HepG2 (cell line): ENCODE measurements around the gene MYCBP2. TPM values are rescaled to one million over a fixed set of nuclear protein-coding genes. Genes with fewer than 3 reads are reported as not detected.
A peak's percentile ranks its signal among the peaks of the same experiment; 100 is the strongest.

Experiments used
- ARID4A ChIP-seq: sonication (generic); formaldehyde crosslinking; IDR thresholded peaks from 2 replicates; pipeline ENCODE4 v1.5.0; 2020; ENCODE audit warnings: mild to moderate bottlenecking, missing genetic modification reagents, borderline replicate concordance
- DMAP1 ChIP-seq: IDR thresholded peaks from 2 replicates; pipeline ENCODE4 v1.6.1; 2016
- HMG20B ChIP-seq: conservative IDR thresholded peaks from 2 replicates; pipeline ENCODE4 v1.6.1; 2016; ENCODE audit warnings: missing genetic modification reagents, missing compliant biosample characterization
- HNRNPK ChIP-seq: fragments of 200-400 bp; formaldehyde crosslinking; IDR thresholded peaks from 2 replicates; pipeline ENCODE4 v1.6.1; 2018; ENCODE audit warnings: low read length, low read depth, moderate library complexity, mild to moderate bottlenecking; ENCODE audit not compliant: poor library complexity, severe bottlenecking
- KAT7 ChIP-seq: IDR thresholded peaks from 2 replicates; pipeline ENCODE4 v1.6.1; 2018; ENCODE audit warnings: borderline replicate concordance, missing compliant biosample characterization
- KDM5A ChIP-seq: fragments of 200-600 bp; sonication (generic); IDR thresholded peaks from 2 replicates; pipeline ENCODE4 v1.7.0; 2018; ENCODE audit warnings: antibody characterized with exemption, mild to moderate bottlenecking, low read length, borderline replicate concordance
- KLF12 ChIP-seq: sonication (generic); formaldehyde crosslinking; IDR thresholded peaks from 2 replicates; pipeline ENCODE4 v1.4.0; 2020; ENCODE audit warnings: missing genetic modification reagents, borderline replicate concordance
- KMT2A ChIP-seq: sonication (generic); formaldehyde crosslinking; IDR thresholded peaks from 2 replicates; pipeline ENCODE4 v1.4.0; 2020; ENCODE audit warnings: missing genetic modification reagents
- MBNL3 ChIP-seq: fragments of 250-450 bp; sonication (Bioruptor Pico); conservative IDR thresholded peaks from 2 replicates; pipeline ENCODE4 v1.8.0; 2022; ENCODE audit warnings: mild to moderate bottlenecking, inconsistent platforms
- NPAS2 ChIP-seq: sonication (generic); formaldehyde crosslinking; IDR thresholded peaks from 2 replicates; pipeline ENCODE4 v1.8.0; 2022; ENCODE audit warnings: mild to moderate bottlenecking, missing genetic modification reagents, borderline replicate concordance
- POLR2A ChIP-seq, 2 experiments: IDR thresholded peaks; 2 replicates each; pipeline ENCODE4 v1.6.1; 2011; ENCODE audit warnings: low read depth in 2 of 2, low read length in 2 of 2, mild to moderate bottlenecking in 1 of 2, moderate library complexity in 1 of 2; ENCODE audit not compliant: insufficient read depth in 1 of 2
- SMAD9 ChIP-seq: sonication (generic); formaldehyde crosslinking; IDR thresholded peaks from 2 replicates; pipeline ENCODE4 v1.5.1; 2020; ENCODE audit warnings: mild to moderate bottlenecking, missing genetic modification reagents
- SP4 ChIP-seq: sonication (generic); formaldehyde crosslinking; IDR thresholded peaks from 2 replicates; pipeline ENCODE4 v1.8.1; 2023; ENCODE audit warnings: mild to moderate bottlenecking, missing genetic modification reagents
- TEAD3 ChIP-seq: optimal IDR thresholded peaks from 2 replicates; pipeline ENCODE3; 2016; ENCODE audit warnings: borderline replicate concordance
- ZNF275 ChIP-seq: sonication (generic); formaldehyde crosslinking; IDR thresholded peaks from 2 replicates; pipeline ENCODE4 v1.8.0; 2022; ENCODE audit warnings: missing genetic modification reagents, mild to moderate bottlenecking, inconsistent platforms, borderline replicate concordance
- ZNF414 ChIP-seq: sonication (generic); formaldehyde crosslinking; IDR thresholded peaks from 2 replicates; pipeline ENCODE4 v1.5.0; 2020; ENCODE audit warnings: missing genetic modification reagents
- ZNF563 ChIP-seq: sonication (generic); formaldehyde crosslinking; IDR thresholded peaks from 2 replicates; pipeline ENCODE4 v1.8.0; 2022; ENCODE audit warnings: mild to moderate bottlenecking, moderate library complexity, missing genetic modification reagents
- ZNF644 ChIP-seq: IDR thresholded peaks from 2 replicates; pipeline ENCODE4 v1.6.1; 2016; ENCODE audit warnings: low read depth
- ZNF713 ChIP-seq: sonication (generic); formaldehyde crosslinking; IDR thresholded peaks from 2 replicates; pipeline ENCODE4 v1.4.0; 2020; ENCODE audit warnings: mild to moderate bottlenecking, missing genetic modification reagents
- ZNF850 ChIP-seq: sonication (generic); formaldehyde crosslinking; conservative IDR thresholded peaks from 2 replicates; pipeline ENCODE4 v1.9.0; 2021; ENCODE audit warnings: mild to moderate bottlenecking, missing genetic modification reagents
- ZSCAN9 ChIP-seq: IDR thresholded peaks from 2 replicates; pipeline ENCODE4 v1.6.1; 2016; ENCODE audit warnings: borderline replicate concordance
- polyA plus RNA-seq, 8 experiments: library from polyadenylated mRNA; depleted of rRNA in 3 of 8; stranded (reverse) in 7 of 8; unstranded in 1 of 8; fragments of >200 nt; fragmentation: Illumina TruSeq in 4 of 8; extraction: Trizol in 4 of 8; gene quantifications; 2 replicates each; pipeline versions ENCODE4 v1.2.1 to v1.2.3, GENCODE V29; 2011 to 2016; ENCODE audit warnings: low read depth in 4 of 8, missing spikeins in 1 of 8, mixed read lengths in 1 of 8; ENCODE audit not compliant: insufficient read depth in 1 of 8
- total RNA-seq, 5 experiments: library from RNA; depleted of rRNA; stranded (reverse); fragments of >200 nt; fragmentation: Illumina TruSeq; extraction: Trizol; gene quantifications; 2 replicates each; pipeline ENCODE4 v1.2.3, GENCODE V29; 2016; ENCODE audit warnings: low read depth in 1 of 5

Gene MYCBP2
- total and polyA plus RNA-seq, 2 of the 13 experiments (the other 11 are each of a cell fraction or from before 2014, with no cell fraction given), result 16.3 to 35.3 TPM

- no peak for TF ChIP-seq MBNL3
- peak; percentile 84 for TF ChIP-seq ZNF563 (CRISPR knock-in tag)
- peak; percentile 52; the same call in 1 of the 2 replicates for TF ChIP-seq SP4
- TF ChIP-seq ZSCAN9 (CRISPR knock-in tag), result no peak
- no peak for TF ChIP-seq NPAS2 (CRISPR knock-in tag)
- TF ChIP-seq ZNF644 (CRISPR knock-in tag), result no peak
- TF ChIP-seq KLF12 (CRISPR knock-in tag), result no peak
- TF ChIP-seq KMT2A, result no peak
- peak; percentile 52; the same call in 1 of the 2 replicates for TF ChIP-seq ARID4A (CRISPR knock-in tag)
- TF ChIP-seq DMAP1 (CRISPR knock-in tag), result peak; percentile 47; the same call in 1 of the 2 replicates
- TF ChIP-seq TEAD3 (CRISPR knock-in tag), result no peak
- TF ChIP-seq POLR2A (IDR thresholded peaks at IDR 0.05; ENCODE audit: insufficient read depth in 1 of 2, low read depth in 2 of 2, low read length in 2 of 2), result peak; percentile 57 to 92
- no peak for TF ChIP-seq SMAD9
- TF ChIP-seq KDM5A, result peak; percentile 70; the same call in 1 of the 2 replicates
- TF ChIP-seq ZNF414 (CRISPR knock-in tag), result no peak
- TF ChIP-seq ZNF275 (CRISPR knock-in tag), result 0 out of 2 replicates have a peak, but pooled peaks have one; percentile 38
- TF ChIP-seq KAT7 (CRISPR knock-in tag), result no peak
- no peak for TF ChIP-seq ZNF713 (CRISPR knock-in tag)
- no peak for TF ChIP-seq ZNF850 (CRISPR knock-in tag)
- no peak for TF ChIP-seq HMG20B (CRISPR knock-in tag)
- peak; percentile 69 for TF ChIP-seq HNRNPK
Measured at GRCh38 chr13:77026861-77027621, 299.9 kb downstream of the MYCBP2 start, which contains the start of gene FBXL3 (continued).
